ENCODE results near the gene TKTL1.
"Not testable (repeated sequence)": the region's sequence is repeated elsewhere in the genome, so short reads cannot be mapped to it uniquely, and the experiment has no call there.

- TF ChIP-seq, protein P1, sequence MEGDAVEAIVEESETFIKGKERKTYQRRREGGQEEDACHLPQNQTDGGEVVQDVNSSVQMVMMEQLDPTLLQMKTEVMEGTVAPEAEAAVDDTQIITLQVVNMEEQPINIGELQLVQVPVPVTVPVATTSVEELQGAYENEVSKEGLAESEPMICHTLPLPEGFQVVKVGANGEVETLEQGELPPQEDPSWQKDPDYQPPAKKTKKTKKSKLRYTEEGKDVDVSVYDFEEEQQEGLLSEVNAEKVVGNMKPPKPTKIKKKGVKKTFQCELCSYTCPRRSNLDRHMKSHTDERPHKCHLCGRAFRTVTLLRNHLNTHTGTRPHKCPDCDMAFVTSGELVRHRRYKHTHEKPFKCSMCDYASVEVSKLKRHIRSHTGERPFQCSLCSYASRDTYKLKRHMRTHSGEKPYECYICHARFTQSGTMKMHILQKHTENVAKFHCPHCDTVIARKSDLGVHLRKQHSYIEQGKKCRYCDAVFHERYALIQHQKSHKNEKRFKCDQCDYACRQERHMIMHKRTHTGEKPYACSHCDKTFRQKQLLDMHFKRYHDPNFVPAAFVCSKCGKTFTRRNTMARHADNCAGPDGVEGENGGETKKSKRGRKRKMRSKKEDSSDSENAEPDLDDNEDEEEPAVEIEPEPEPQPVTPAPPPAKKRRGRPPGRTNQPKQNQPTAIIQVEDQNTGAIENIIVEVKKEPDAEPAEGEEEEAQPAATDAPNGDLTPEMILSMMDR (IDR thresholded peaks at IDR 0.05), result not testable (repeated sequence)
- not testable (repeated sequence) for TF ChIP-seq POLR2A (IDR thresholded peaks at IDR 0.05)
Observed at GRCh38 chrX:154263072-154263471, 32.5 kb upstream of the TKTL1 start.

Measured in body of pancreas (tissue), 4 donors.